Metanephros (tissue), 1 donor: ENCODE data around the gene AKAP1. TPM values are rescaled to one million over a fixed set of nuclear protein-coding genes. Genes with fewer than 3 reads are reported as not detected.

Experiments
- total RNA-seq: library from RNA; depleted of rRNA; stranded (reverse); fragments of >200 nt; gene quantifications from one replicate; pipeline ENCODE4 v1.2.3, GENCODE V29; 2014

Gene AKAP1
- 52.0 TPM for total RNA-seq

GRCh38 chr17:57084802-57085447 is at the start of gene AKAP1:
Gene AKAP1 (plus strand): TSS chr17:57085246. CDS start chr17:57105465, 20,219 bp downstream.

Other genes with a start within 250 kb of the AKAP1 start
- 16.9 TPM for gene TRIM25, start 171.2 kb upstream of the AKAP1 start, total RNA-seq
- gene COIL, start 124.2 kb upstream of the AKAP1 start, total RNA-seq, result 13.7 TPM
- gene SCPEP1, start 107.1 kb upstream of the AKAP1 start, total RNA-seq, result 49.4 TPM
- gene MSI2, start 171.3 kb downstream of the AKAP1 start, total RNA-seq, result 125 TPM